HG02973 (cell line): ENCODE measurements around the gene TUBB4B.

Experiments used
- ATAC-seq: cut with Tn5 transposase; IDR thresholded peaks from one replicate; pipeline ENCODE4 v1.9.1; 2021; ENCODE audit warnings: moderate library complexity; ENCODE audit not compliant: unreplicated experiment

The TUBB4B gene

DNA sequence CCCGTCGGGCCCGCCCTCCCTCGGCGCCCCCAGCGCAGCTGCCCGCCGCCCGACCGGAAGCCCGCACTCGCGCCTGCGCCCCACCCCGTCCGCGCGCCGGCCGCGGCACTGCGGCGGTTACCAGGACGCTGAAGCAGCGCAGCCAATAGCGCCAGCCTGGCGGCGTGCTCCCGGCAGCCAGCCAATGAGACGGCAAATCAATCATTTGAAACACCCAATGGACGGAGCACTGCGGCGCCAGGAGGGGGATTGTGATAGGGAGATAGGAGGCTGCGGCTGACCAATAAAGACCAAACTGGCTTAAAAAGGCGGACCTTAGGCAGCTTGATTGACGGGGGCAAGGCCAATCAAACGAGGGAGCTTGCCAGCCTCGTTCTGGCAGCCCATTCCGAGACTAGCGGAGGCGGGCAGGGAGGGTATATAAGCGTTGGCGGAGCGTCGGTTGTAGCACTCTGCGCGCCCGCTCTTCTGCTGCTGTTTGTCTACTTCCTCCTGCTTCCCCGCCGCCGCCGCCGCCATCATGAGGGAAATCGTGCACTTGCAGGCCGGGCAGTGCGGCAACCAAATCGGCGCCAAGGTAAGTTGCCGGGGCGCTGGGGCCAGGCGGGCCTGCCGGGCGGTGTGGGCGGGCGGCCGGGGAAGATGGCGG is at the start of gene TUBB4B:
Gene TUBB4B, plus strand, starts transcription at position 447 of the 649 bp plus-strand sequence. Its CDS starts 74 bp downstream, at position 521.
- peak; percentile 59 for ATAC-seq

DNA sequence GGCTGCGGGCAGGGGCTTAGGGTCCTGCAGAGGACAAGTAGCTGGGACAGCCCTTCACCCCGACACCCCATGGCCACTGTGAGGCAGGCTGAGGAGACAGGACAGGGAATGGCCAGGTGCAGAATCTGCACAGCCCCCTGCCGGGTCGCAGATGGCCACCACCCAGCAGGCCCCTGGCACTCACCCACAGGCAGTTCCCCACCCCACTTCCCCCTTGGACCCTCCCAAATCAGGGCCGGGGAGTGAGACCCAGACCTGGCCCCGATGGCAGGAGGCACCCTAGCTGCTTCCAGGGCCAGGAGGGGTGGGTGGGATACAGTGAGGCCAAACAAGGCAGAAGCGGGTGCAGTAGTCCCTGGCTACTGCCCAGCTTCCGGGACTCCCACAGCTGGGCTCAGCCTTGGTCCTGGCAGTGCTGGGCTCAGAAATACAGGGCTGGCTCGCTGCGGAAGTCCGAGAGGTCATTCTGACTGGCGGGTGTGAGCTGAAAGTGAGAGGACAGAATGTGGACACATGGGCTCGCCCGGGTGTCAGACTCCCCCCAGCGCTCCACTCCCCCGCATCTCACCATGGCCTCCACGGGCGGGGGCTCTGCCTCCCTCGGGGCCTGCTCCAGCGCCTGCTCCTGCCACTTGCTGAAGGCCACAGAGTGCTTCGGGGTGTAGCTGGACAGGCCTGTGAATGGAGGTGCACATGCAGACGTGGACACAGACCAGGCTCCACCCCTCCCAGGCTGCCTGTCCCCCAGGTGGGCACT is 49.2 kb upstream of the TUBB4B start:
- no peak for ATAC-seq

- ATAC-seq = no peak
Measured at GRCh38 chr9:137192448-137192780, 48.7 kb upstream of the TUBB4B start.

GRCh38 chr9:137192859-137193258 is 48.2 kb upstream of the TUBB4B start:
- ATAC-seq = no peak

DNA sequence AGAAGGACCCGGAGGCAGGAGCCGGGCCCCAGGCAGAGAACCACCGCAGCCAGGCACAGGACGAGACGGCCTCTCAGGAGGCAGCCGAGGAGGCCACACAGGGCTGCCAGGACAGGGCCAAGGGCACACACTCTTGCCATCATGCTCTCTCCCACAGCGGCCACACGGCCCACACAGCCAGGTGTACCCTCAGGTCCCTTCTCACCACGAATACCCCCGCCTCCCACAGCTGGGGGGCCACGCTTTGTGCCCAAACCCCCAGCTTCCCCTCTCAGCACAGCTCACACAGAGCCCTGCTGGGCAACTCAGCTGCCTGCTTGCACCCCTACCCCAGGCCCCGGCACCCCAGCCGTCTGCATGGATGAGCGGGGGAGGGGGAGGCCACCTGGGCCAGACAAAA is 47.3 kb upstream of the TUBB4B start:
- no peak for ATAC-seq

GRCh38 chr9:137194388-137194787 is 46.7 kb upstream of the TUBB4B start:
- ATAC-seq = no peak

DNA sequence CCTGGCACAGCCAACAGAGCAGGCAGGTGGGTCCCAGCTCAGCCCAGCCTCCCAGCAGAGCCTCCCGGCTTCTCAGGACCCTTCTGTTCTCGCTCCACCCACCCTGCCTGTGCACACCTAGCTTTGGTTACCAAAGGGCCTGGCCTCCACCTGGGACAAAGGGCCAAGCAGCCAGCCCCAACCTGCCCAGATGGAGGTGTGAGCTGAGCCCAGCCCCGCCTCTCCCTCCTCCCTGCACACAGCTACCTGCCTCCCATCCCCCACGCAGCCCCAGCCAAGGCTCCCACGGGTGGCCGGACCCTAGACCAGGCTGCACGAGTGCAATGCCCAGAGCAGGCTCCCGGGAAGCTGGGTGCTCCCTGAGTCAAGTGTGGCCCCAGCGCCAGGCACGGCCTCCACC is 46.2 kb upstream of the TUBB4B start:
- ATAC-seq = no peak

GRCh38 chr9:137195525-137196220 is 45.4 kb upstream of the TUBB4B start:
- no peak for ATAC-seq

DNA sequence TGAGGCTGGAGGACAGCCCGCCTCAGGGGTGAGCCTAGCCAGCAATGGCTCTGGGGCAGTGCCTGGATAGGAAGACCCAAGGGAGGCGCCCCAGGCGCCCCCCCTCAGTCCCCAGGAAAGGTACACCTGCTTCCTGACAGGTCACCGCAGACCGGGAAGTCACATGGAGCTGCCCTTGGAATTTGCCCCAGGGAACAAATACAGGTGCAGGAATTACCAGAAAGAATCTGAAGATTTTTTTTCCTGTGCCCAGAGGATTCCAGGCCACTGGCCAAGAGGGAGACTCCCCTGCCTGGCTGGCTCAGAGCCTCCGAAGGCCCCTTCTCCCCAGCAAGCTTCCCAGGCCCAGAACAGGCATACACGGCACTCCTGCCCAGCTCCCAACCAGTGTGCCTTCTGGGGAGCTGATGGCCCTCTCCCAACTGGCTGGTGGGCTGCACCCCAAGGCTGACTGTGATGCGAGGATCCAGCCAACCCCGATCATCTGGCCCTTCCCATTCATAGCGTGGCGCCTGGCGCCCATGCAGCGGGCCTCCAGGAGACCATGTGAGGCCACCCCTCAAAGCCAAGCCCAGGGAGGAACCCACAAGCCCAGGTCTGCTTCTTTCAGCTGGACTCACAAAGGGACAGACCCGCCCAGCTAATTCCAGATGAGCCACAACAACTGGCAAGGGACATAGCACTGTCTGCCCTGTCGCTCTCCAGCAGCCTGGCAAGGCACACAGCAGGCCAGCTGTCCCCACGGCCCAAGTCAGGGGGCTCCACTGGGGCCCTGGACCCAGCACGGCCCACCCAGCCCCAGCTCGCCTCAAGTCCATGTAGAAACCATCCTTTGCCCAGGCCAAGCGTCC is 42.8 kb upstream of the TUBB4B start:
- no peak for ATAC-seq

DNA sequence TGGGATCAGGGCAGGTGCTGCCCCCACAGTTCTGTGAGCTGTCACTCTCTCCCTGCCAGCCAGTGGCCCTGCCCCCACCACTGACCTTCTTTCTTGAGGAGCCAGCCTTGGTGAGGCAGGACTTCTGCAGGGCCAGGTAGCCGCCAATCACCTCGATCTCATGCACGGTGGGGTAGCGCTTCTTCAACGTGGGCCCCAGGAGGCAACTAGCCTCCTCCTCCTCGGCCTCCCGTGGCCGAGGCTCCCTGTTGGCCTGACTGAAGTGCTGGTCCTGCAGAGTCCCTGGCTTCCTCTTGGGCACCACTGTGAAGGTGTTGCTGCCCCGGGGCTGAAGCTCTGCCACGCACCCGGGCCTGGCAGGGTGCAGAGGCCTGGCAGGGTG is 42.2 kb upstream of the TUBB4B start:
- no peak for ATAC-seq

GRCh38 chr9:137199411-137200121 is 41.5 kb upstream of the TUBB4B start:
- no peak for ATAC-seq

DNA sequence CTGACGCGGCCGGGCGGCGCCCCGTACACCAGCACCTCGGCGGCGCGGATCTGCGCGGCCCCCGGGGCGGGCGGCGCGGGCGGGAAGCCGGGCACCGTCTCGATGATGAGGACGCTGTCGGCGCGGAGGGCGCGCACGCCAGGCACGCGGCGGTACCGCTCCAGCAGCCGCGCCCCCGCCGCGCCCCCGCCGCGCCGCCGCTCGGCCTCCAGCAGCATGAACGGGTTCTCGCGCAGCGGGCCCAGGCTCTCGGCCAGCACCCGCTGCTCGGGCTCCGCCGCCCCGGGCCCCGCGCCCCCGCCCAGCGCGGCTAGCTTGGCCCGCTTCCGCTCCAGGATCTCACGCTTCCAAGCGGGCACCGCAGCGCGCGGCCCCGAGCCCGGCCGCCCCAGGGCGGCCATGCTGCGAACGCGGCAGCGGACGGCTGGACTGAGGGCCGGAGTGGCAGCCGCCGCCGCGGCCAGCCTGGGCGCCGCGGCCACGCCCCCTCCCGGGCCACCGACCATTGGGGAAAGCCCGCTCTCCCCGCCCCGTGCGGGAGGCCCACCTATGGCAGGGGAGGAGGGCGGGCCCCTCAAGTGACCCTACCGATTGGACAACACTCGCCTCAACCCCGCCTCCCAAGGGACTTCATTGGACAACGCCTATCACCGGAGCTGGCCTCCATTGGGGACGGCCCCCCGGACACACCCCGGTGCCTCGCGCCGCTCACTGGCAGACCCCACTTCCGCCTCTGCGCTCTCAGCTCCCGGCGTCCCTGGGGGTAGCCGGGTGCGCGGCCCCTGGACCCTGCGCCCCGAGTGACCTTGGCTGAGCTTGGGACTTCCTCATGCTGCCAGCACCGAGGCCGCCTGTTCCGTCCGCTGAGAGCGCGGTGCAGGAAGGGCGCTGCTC is 40.5 kb upstream of the TUBB4B start, which contains the start of gene TPRN:
Gene TPRN, minus strand, starts transcription at position 431 of the 894 bp plus-strand sequence. Its CDS starts 30 bp downstream, at position 401.
- ATAC-seq = peak; percentile 79

- no peak for ATAC-seq
Measured at GRCh38 chr9:137201205-137201868, 39.8 kb upstream of the TUBB4B start.

DNA sequence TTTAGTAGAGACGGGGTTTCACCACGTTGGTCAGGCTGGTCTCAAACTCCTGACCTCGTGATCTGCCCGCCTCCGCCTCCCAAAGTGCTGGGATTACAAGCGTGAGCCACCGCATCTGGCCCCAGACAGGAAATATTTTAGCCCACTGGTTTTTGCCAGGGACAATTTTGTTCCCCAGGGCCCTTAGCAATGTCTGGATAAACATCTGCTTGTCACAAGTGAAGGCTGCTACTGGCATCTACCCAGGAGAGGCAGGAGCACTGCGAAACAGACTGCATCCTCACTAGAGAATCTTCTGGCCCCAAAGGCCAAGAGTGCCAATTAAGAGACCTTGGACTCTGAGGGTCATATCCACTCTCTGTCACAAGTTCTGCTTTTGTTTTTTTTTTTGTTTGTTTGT is 38.1 kb upstream of the TUBB4B start:
- ATAC-seq = no peak

DNA sequence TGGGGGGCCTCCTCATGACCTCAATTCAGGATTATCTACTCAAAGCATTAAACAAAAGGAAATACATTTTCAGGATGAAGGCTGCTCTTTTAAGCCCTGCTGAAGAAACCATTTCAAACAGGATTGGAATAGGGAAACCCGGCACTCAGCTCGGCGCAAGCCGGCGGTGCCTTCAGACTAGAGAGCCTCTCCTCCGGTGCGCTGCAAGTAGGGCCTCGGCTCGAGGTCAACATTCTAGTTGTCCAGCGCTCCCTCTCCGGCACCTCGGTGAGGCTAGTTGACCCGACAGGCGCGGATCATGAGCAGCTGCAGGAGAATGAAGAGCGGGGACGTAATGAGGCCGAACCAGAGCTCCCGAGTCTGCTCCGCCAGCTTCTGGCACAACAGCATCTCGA is 36.4 kb upstream of the TUBB4B start:
- no peak for ATAC-seq

DNA sequence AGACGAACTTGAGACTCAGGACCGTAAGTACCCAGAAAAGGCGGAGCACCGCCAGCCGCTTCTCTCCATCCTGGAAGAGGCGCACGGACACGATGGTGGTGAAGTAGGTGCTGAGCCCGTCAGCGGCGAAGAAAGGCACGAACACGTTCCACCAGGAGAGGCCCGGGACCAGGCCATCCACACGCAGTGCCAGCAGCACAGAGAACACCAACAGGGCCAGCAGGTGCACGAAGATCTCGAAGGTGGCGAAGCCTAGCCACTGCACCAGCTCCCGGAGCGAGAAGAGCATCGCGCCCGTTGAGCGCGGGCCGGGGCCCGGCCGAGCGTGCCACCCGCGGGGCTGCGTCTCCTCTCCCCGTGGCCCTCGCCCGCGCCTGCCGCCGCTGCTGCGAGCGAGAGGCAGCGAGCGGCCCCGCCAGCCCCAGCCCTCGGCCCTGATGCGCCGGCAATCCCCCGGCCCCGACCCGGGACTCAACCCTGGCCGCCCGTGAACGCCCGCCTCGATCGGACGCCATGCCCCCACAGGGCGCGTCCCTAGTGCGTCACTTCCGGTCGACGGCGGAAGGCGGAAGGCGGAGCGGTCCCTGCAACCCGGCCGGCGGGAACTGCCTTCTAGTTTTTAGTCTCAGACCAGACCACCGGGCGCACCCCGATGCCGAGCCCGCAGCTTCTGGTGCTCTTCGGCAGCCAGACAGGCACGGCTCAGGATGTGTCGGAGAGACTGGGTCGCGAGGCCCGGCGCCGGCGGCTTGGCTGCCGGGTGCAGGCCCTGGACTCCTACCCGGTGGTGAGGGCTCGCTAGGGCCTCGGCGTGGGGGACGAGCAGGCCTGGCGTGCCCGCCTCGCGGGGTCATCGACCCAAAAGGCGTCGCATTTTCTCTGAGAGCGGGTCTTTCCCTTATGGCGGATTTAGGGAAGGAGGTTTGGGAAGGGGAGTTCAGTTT is 35.7 kb upstream of the TUBB4B start, which contains the start of the genes NDOR1 and TMEM203:
Gene NDOR1, plus strand, starts transcription at position 575 of the 944 bp plus-strand sequence. Its CDS starts 78 bp downstream, at position 653.
Gene TMEM203, minus strand, starts transcription at position 523 of the 944 bp plus-strand sequence. Its CDS starts 234 bp downstream, at position 289.
- ATAC-seq = peak; percentile 39

DNA sequence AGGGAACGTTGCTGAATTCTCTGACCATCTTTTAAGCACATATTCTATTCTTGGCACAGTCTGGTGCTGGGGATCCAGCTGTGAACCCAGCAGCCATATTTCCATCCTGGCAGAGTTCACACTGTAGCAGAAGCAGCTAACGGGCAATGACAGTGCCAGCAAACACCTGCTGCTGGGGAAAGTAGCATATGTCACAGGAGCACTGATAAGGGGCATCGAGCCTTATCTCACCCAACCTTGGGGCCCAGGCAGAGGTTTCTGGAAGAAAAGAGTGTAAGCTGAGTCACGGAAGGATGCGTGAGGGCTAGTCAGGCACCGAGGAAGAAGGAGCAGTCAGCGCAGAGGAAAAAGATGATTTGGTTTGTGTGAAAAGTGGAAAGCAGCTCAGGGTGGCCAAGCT is 34.5 kb upstream of the TUBB4B start:
- no peak for ATAC-seq
